A549 treated with ZK216348 at 1 μM for 4 hours (cell line): ENCODE measurements around the gene CERKL. TPM values are rescaled to one million over a fixed set of nuclear protein-coding genes. Genes with fewer than 3 reads are reported as not detected.

ENCODE experiments used
- total RNA-seq: library from RNA; stranded (reverse); fragments of 200-300 nt; extraction: Qiagen RNA extraction; gene quantifications from 5 replicates; pipeline ENCODE4 v1.2.3, GENCODE V29; 2022; ENCODE audit warnings: low read depth

The CERKL gene, protein sequence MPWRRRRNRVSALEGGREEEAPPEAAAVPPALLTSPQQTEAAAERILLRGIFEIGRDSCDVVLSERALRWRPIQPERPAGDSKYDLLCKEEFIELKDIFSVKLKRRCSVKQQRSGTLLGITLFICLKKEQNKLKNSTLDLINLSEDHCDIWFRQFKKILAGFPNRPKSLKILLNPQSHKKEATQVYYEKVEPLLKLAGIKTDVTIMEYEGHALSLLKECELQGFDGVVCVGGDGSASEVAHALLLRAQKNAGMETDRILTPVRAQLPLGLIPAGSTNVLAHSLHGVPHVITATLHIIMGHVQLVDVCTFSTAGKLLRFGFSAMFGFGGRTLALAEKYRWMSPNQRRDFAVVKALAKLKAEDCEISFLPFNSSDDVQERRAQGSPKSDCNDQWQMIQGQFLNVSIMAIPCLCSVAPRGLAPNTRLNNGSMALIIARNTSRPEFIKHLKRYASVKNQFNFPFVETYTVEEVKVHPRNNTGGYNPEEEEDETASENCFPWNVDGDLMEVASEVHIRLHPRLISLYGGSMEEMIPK
- 0.21 to 0.91 TPM (median 0.24 TPM) in 5 replicates for total RNA-seq

DNA sequence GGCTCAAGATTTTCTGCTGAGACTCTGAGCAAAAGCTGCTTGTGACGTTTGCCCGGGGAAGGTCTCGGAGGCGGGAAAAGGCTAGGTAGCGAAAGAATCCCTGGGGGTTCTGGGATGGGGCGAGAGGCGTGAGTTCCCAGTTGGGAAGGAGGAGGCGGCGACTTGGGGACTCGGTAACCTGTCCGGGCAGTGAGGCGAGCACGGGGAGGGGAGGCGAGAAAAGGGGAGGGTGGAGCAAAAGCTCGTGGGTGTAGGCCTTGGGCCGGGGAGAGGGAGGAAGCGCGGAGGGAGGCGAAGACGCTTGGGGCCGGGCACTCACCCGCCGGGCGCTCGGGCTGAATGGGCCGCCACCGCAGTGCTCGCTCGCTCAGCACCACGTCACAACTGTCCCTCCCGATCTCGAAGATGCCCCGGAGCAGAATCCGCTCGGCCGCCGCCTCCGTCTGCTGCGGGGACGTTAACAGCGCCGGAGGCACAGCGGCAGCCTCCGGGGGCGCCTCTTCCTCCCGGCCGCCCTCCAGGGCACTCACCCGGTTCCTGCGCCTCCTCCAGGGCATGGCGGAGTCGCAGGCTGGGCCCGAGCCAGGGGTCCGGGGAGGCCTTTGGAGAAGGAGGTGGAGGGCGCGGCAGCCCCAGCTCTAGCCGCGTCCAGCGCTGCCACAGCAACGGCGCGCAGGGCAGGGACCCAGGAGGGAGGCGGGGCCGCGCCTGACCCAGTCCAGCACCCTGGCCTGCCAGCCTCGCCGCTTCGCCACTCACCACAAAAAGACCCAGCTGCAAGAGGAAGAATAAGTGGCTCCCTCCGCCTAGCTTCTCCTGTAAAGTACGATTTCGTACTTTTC, at the start of gene CERKL:
TSS of gene CERKL (minus strand) at position 656 of the 842 bp plus-strand sequence. CDS start at position 557, 99 bp downstream.

DNA sequence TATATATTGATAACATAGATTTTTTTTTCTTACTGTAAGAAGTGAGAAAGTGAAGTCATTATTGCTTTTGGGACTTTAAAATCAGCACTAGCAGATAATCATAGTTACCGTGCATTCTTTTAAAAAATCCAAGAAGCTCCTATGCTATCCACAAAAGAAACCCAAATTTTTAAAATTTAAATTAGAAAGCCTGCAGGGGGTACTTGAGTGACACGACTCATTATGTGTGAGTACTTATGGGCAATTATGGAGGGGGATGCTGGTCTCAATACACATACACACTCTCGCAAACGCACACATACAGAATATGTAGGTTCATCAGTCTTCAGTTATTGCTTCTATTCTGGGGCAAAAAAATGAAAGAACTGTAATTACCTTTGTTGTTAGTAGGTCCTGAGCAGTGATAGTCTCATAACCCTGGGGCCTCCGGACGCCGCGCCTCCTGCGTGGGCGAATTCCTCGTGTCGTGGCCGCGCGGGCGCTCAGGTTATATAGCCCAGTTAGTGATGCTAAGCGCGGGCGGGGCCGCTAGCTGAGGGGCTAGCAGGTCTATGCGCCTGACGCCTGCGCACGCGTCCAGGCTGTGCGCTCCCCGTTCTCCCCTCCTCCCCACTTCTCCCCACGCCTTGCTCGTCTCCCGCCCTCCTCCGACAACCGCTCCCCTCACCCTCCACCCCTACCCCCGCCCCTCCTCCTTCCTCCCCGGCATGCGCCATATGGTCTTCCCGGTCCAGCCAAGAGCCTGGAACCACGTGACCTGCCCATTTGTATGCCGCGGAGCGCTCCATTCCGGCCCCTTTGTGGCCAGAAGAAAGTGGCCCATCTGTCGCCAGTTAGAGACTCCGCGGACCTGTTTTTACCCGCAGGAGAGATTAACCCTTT, 23.4 kb upstream of the CERKL start, which contains the start of gene NEUROD1:
TSS of gene NEUROD1 (minus strand) at position 463 of the 882 bp plus-strand sequence. CDS start 1,657 bp downstream, outside the sequence.

Other genes starting within 250 kb of the CERKL start
- 1.1 to 2.7 TPM (median 2.3 TPM) in 5 replicates for gene ITGA4, start 199.7 kb downstream of the CERKL start, total RNA-seq
- not detected in 5 replicates for gene NEUROD1, start 23.4 kb upstream of the CERKL start, total RNA-seq
- gene ITPRID2, start 234.6 kb upstream of the CERKL start, total RNA-seq: 40.2 to 59.2 TPM (median 55.2 TPM) in 5 replicates